Calu3 (cell line): Measurements from ENCODE around the gene EIF2B1. TPM values are rescaled to one million over a fixed set of nuclear protein-coding genes. Genes with fewer than 3 reads are reported as not detected.

Experiments used
- BruUV-seq: library from RNA; stranded (reverse); fragments of 400-500 nt; replicated peaks from 2 replicates; lab custom pipeline; 2021; lab: Mats Ljungman, UMichigan
- CTCF ChIA-PET: fragments of 300-600 bp; sonication (Branson Sonifier 250); formaldehyde crosslinking; loops from one replicate; lab custom pipeline; 2022; ENCODE audit warnings: antibody characterized with exemption; lab: Charles Lee
- DNase-seq: peaks from one replicate; pipeline ENCODE4 v3.0.0; 2022
- H3K27ac Mint-ChIP-seq: one replicate; pipeline ENCODE4 v1.8.0; 2022; ENCODE audit warnings: mixed read lengths; ENCODE audit not compliant: unreplicated experiment
- H3K27me3 Mint-ChIP-seq: one replicate; pipeline ENCODE4 v1.8.0; 2022; ENCODE audit warnings: mixed read lengths; ENCODE audit not compliant: unreplicated experiment
- H3K36me3 Mint-ChIP-seq: one replicate; pipeline ENCODE4 v1.8.0; 2022; ENCODE audit warnings: mild to moderate bottlenecking, moderate library complexity, mixed read lengths; ENCODE audit not compliant: insufficient read depth, unreplicated experiment
- H3K4me1 Mint-ChIP-seq: one replicate; pipeline ENCODE4 v1.8.0; 2022; ENCODE audit warnings: mild to moderate bottlenecking, low read depth, mixed read lengths; ENCODE audit not compliant: unreplicated experiment
- H3K4me3 Mint-ChIP-seq: one replicate; pipeline ENCODE4 v1.8.0; 2022; ENCODE audit warnings: mild to moderate bottlenecking, low read depth, moderate library complexity, mixed read lengths; ENCODE audit not compliant: unreplicated experiment
- H3K9me3 Mint-ChIP-seq: one replicate; pipeline ENCODE4 v1.8.0; 2022; ENCODE audit warnings: low read depth, mixed read lengths; ENCODE audit not compliant: unreplicated experiment
- CTCF ChIP-seq: fragments of 200-600 bp; IDR thresholded peaks from one replicate; pipeline ENCODE4 v1.8.0; 2022; ENCODE audit warnings: antibody characterized with exemption; ENCODE audit not compliant: unreplicated experiment
- intact Hi-C: fragments of 100-400 bp; cut with micrococcal nuclease; formaldehyde crosslinking; loops from one replicate; pipeline ENCODE4 v1.10.0; 2022; ENCODE audit not compliant: unreplicated experiment
- total RNA-seq: library from RNA; stranded (reverse); gene quantifications from 2 replicates; pipeline ENCODE4 v1.2.3, GENCODE V29; 2022

The EIF2B1 gene
- total RNA-seq, 1 experiment from 2014 or later, result 57.0 TPM

GRCh38 chr12:123659996-123660727 lies 26.7 kb upstream of the EIF2B1 start:
- CTCF ChIA-PET, result no interaction called here

GRCh38 chr12:123657211-123657610 lies 23.7 kb upstream of the EIF2B1 start:
- H3K4me1 Mint-ChIP-seq, result no peaks in the 10 kb centered on the region
- H3K36me3 Mint-ChIP-seq, result peaks cover 20% of the 10 kb centered on the region

More at GRCh38 chr12:123659996-123660727, 26.7 kb upstream of the EIF2B1 start:
- BruUV-seq, result no TSS peak
- TF ChIP-seq CTCF, result no peak
- intact Hi-C loops, result no loop called here
- no peak overlapping the region for H3K27ac Mint-ChIP-seq
- H3K4me3 Mint-ChIP-seq, result no peak overlapping the region
- H3K36me3 Mint-ChIP-seq, result peaks cover 19% of the 10 kb centered on the region
- no peak for DNase-seq
- no peaks in the 10 kb centered on the region for H3K27me3 Mint-ChIP-seq
- H3K4me1 Mint-ChIP-seq, result no peaks in the 10 kb centered on the region
- H3K9me3 Mint-ChIP-seq, result no peaks in the 10 kb centered on the region

GRCh38 chr12:123656392-123656791 lies 22.9 kb upstream of the EIF2B1 start:
- H3K27ac Mint-ChIP-seq, result no peak overlapping the region
- no TSS peak for BruUV-seq
- CTCF ChIA-PET, result no interaction called here
- no peaks in the 10 kb centered on the region for H3K27me3 Mint-ChIP-seq
- TF ChIP-seq CTCF, result no peak
- no peaks in the 10 kb centered on the region for H3K9me3 Mint-ChIP-seq
- DNase-seq, result no peak
- H3K4me3 Mint-ChIP-seq, result no peak overlapping the region
- H3K36me3 Mint-ChIP-seq, result peaks cover 26% of the 10 kb centered on the region
- H3K4me1 Mint-ChIP-seq, result no peaks in the 10 kb centered on the region
- intact Hi-C loops, result no loop called here

More at GRCh38 chr12:123657211-123657610, 23.7 kb upstream of the EIF2B1 start:
- no TSS peak for BruUV-seq
- no peaks in the 10 kb centered on the region for H3K9me3 Mint-ChIP-seq
- no peak for TF ChIP-seq CTCF
- DNase-seq, result no peak
- H3K27ac Mint-ChIP-seq, result no peak overlapping the region
- no peaks in the 10 kb centered on the region for H3K27me3 Mint-ChIP-seq
- no peak overlapping the region for H3K4me3 Mint-ChIP-seq
- CTCF ChIA-PET, result no interaction called here
- intact Hi-C loops, result no loop called here

GRCh38 chr12:123655420-123655819 lies 21.9 kb upstream of the EIF2B1 start:
- intact Hi-C loops, result no loop called here

More at GRCh38 chr12:123655420-123655819, 21.9 kb upstream of the EIF2B1 start:
- DNase-seq, result no peak
- no peak overlapping the region for H3K27ac Mint-ChIP-seq
- TF ChIP-seq CTCF, result no peak
- H3K36me3 Mint-ChIP-seq, result peaks cover 24% of the 10 kb centered on the region
- CTCF ChIA-PET, result no interaction called here
- H3K9me3 Mint-ChIP-seq, result no peaks in the 10 kb centered on the region
- no peaks in the 10 kb centered on the region for H3K27me3 Mint-ChIP-seq
- no peak overlapping the region for H3K4me3 Mint-ChIP-seq
- BruUV-seq, result no TSS peak
- no peaks in the 10 kb centered on the region for H3K4me1 Mint-ChIP-seq
